Stimulated activated CD8-positive, alpha-beta memory T cell treated with anti-CD3 and anti-CD28 coated beads, Interleukin-15, amount 100 ng/mL, for 4 hours (primary cell): ENCODE data around the gene CDK4.

Experiments used
- DNase-seq, 2 donors: peaks; one replicate each; pipeline ENCODE4 v3.0.0-alpha.2; 2020; ENCODE audit warnings: low read depth in 2 of 2

CDK4 gene

DNA sequence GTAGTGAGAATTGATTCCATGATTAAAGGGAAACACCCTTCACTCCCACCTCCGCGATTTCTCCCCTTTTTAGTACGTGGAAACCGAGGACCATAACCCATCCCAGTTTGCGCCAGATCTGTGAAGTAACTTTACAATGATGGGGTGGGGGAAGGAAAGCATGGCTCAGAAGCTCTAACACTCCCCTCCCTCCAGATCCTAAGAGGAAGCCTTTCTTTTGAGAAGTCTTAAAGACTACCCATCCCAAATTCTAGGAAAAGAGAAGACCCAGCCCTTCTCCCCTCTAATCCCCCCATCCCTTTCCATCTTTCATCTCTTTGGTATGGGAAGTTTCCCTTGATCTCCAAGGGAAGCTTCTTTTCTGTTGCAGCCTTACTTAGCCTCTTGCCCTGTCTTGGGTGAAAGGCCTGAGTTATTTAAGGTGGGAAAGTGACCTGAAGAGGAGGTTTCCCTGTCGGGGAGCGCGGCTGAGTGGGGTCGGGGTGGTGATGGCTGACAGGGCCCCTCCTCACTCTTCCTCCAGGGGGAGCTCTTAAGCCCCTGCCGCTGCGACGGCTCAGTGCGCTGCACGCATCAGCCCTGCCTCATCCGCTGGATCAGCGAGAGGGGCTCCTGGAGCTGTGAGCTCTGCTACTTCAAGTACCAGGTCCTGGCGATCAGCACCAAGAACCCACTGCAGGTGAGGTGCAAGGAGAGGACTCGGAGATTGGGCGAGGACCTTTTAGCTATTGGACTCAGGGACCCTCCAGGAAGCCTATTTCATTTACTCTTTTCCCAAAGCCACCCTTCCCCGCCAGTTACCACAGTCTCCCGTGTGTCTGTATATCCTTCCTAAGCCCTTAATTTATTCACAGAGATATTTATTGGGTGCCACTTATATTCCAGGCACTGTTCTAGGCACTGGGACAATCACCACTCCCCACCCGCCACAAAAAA is 4.6 kb upstream of the CDK4 start:
- DNase-seq: peak in 1 of 2 donors; percentile 42

DNA sequence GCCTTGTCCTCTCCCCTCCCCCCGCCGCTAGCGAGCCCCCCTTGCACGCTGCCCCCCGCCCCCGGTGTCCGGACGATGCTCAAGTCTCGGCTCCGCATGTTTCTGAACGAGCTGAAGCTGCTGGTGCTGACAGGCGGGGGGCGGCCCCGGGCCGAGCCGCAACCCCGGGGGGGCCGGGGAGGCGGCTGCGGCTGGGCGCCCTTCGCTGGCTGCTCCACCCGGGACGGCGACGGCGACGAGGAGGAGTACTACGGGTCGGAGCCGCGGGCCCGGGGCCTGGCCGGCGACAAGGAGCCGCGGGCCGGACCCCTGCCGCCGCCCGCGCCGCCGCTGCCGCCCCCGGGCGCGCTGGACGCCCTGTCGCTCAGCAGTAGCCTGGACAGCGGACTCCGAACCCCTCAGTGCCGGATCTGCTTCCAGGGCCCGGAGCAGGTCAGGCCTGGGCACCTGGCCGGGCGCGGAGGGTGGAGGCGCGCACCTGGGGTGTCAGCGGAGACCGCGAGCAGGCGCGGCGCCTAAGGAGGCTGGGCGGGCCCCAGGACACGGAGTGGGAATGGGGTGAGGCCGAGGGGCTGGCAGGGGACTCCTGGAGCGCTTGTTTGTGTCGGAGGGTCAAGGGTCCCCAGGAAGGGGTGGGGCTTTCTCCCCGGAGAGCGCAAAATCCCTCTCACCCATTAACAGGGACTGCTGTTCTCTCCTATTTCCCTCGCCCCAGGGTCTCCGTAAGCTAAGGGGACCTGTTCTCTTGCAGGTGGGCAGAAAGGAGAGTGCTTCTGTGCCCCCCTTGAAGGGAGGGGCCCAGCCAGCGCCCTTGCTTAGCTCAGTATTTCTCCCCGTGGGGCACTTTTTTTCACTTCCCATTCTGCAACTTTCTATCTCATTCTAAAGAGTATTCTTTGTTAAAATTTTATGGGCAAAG is 3.6 kb upstream of the CDK4 start:
- DNase-seq: no peak

GRCh38 chr12:57755194-57755453 is 3.0 kb upstream of the CDK4 start:
- no peak for DNase-seq

- peak; percentile 60 to 68 for DNase-seq
Observed at GRCh38 chr12:57754411-57755193, 2.5 kb upstream of the CDK4 start, which contains the start of gene MARCHF9. MARCHF9 (plus strand) TSS chr12:57755103; CDS start chr12:57755529, 426 bp downstream.

DNA sequence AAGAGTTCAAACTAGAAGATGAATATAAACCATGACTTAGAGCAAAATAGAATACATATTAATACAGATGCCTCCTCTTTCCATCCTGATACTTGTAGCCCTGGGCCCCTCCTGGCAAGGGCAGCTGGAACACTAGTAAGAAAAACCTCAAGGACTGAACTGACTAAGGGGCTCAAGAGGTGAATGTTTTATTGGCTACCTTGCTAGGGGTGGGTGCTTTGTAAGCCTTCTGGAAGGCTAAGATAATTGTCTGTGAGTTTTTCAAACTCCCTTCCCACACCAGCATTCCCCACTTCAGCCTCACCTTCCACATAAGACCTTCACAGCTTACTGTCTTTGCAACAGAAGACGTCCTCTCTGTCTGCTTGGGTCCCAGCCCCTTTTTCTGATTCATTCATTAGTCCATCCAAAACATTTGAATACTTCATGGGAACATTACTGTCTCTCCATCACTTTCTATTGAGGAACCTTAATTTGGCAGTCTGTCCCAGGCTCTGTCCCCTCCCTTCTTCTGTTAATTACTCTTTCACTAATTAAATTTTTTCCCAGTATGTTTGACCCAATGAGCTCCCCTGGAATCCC is 1.7 kb upstream of the CDK4 start:
- DNase-seq: no peak

DNA sequence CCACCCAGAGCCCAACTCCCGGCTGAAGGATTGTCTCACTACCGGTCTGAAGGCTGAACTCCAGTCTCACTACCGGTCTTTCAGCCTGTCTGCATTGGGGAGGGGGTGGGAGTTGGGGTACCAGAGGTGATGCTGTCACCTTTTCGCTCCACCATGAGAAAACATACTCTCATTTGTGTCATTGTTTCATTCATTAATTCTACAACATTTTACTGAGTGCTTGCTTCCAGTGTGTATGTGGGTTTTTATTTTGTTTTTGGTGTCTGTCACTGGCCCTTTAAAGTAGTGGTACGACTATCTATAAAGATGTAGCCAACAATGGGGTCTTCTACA is 524 bp upstream of the CDK4 start:
- DNase-seq: no peak

DNA sequence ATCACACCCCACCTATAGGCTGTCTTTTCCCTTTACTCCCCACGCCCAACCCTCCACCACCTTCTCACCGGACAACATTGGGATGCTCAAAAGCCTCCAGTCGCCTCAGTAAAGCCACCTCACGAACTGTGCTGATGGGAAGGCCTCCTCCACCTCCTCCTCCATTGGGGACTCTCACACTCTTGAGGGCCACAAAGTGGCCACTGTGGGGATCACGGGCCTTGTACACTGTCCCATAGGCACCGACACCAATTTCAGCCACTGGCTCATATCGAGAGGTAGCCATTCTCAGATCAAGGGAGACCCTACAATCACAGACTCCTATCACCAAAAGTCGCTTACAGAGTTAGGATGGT is 700 bp downstream of the CDK4 start:
- no peak for DNase-seq

DNA sequence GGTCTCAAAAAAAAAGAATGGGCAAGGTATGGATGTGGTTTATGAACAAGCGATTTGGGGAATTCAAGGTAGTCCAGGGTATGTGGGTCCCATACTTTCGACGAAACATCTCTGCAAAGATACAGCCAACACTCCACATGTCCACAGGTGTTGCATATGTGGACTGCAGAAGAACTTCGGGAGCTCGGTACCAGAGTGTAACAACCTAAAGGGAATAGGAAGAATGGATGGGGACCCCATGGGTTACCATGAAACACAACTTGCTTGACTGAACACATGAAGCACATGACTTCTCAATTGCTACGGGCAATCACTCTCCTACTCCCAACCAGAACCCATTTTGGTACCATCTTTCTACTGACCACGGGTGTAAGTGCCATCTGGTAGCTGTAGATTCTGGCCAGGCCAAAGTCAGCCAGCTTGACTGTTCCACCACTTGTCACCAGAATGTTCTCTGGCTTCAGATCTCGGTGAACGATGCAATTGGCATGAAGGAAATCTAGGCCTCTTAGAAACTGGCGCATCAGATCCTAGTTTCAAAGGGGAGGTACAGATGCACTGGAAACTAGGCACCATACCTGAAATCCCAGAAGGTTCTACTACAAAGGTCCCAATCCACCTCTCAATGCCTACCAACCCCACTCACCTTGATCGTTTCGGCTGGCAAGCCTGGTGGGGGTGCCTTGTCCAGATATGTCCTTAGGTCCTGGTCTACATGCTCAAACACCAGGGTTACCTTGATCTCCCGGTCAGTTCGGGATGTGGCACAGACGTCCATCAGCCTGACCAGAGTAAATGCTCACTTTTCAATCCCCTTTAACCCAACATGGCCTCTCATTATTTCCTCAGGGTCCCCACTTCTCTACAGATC is 1.3 kb downstream of the CDK4 start:
- DNase-seq: no peak

DNA sequence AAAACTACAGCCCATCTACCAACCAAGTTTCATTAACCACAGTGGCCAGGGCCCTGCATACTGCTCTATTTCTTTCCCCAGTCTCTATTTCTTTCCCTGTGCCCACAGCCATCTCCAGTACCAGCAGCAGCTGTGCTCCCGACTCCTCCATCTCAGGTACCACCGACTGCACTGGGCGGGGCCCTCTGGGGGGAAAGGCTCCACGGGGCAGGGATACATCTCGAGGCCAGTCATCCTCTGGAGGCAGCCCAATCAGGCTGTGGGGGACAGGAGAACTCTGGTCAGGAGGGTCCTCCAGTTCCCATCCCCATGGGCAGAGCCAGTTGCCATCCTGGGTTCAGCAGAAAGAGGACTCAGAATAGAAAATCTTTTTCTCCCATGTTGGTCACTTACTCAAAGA is 3.0 kb downstream of the CDK4 start:
- DNase-seq: no peak

- DNase-seq: no peak
Observed at GRCh38 chr12:57746025-57746424, 6.1 kb downstream of the CDK4 start.

GRCh38 chr12:57745485-57745881 is 6.6 kb downstream of the CDK4 start:
- DNase-seq: no peak

GRCh38 chr12:57744777-57745484 is 7.2 kb downstream of the CDK4 start, which contains the start of gene TSPAN31:
TSPAN31 (plus strand) TSS chr12:57745039; CDS start chr12:57745155, 116 bp downstream.
- DNase-seq: peak; percentile 81 to 92

GRCh38 chr12:57744194-57744776 is 7.8 kb downstream of the CDK4 start:
- DNase-seq: peak in 1 of 2 donors; percentile 45

GRCh38 chr12:57743769-57744168 is 8.3 kb downstream of the CDK4 start:
- no peak for DNase-seq

DNA sequence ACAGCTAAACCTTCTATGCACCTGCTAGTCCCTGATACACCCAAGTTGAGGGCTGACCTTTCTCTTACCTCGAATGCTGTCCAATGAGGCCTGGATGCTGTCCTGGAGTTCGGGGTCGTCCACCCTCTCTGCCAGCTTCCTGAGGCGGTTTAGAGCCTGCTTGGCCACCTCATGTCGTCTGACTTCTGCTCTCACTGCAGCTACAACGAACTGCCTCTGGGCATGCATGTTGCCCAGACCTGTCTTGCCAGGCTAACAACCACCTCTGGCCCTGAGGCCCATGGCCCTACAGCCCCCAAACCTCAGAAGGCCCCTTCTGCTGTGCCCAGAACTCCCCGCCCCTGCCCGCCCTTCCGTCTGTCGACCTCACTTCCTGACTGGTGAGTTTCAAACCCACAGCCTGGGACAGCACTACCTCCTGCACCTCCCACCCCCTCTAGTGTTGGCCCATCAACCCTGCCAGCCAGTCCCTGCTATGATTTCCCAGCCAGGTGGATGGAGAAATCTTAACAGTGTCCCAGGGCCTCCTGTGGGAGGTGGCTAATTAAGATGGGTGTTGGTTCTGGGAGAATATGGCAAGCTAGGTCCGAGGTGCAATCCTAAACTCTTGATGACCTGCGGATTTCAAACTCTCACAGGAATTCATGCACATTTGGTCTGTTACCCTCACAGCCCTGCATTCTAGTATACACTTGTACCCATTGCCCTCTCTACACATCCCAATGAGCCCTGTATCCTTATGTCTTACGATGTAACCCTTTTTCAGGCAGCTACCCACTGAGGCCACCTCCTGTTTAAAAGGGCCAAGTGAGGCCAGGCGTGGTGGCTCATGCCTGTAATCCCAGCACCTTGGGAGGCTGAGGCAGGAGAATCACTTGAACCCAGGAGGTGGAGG is 10.0 kb downstream of the CDK4 start:
- peak; percentile 55 to 72 for DNase-seq

DNA sequence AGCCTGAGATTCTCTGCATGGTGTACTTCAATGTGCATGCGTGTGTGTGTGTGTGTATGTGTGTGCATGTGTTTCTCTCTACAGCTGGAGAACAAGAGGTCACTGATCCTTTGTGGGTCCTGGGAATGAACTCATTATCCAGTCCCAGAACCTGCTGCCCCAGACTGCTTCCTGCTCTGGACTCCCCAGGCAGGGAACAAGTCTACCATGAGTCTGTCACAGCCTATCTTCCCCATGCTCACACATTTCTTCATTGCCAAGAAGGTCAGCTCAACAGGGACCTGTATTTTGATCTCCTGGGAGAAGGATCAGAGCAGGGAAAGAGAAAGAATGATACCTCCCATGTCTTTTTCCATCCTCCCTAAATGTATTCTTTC is 10.7 kb downstream of the CDK4 start:
- DNase-seq: no peak

GRCh38 chr12:57740656-57741412 is 11.3 kb downstream of the CDK4 start:
- DNase-seq: peak; percentile 60 to 63
